H54 (cell line): ENCODE results near the gene MAP2K3.

Experiments used
- DNase-seq: peaks from one replicate; pipeline ENCODE4 v3.0.0; 2011; ENCODE audit warnings: low spot score, mixed read lengths; ENCODE audit not compliant: insufficient read length
- FAIRE-seq: peaks from 3 replicates; lab custom pipeline; 2011; peaks lifted over from hg19 to GRCh38; lab: Jason Lieb, UNC
- POLR2A ChIP-seq: IDR thresholded peaks from 2 replicates; pipeline ENCODE4 v1.6.1; 2011; ENCODE audit warnings: low read depth, mild to moderate bottlenecking, low read length

Gene MAP2K3

DNA sequence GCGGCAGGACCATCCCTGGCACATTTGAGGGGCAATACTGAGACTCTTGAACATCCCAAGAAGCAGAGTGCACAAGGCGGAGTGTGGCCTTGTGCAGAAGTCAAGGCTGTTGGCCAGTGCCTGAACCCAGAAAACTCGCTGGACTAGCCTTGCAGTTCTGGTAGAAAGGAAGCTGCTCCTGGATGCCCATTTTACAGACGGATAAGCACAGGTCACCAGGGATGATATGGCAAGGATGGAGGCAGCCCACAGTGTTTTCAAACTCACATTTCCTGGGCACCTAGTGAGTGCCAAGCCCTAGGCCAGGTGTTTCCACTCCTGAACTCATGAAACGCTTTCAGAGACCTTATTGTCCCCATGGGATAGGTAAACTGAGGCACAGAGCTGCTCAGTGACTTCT lies 1.7 kb upstream of the MAP2K3 start:
- no peak for DNase-seq
- no peak for TF ChIP-seq POLR2A
- FAIRE-seq, result no peak

DNA sequence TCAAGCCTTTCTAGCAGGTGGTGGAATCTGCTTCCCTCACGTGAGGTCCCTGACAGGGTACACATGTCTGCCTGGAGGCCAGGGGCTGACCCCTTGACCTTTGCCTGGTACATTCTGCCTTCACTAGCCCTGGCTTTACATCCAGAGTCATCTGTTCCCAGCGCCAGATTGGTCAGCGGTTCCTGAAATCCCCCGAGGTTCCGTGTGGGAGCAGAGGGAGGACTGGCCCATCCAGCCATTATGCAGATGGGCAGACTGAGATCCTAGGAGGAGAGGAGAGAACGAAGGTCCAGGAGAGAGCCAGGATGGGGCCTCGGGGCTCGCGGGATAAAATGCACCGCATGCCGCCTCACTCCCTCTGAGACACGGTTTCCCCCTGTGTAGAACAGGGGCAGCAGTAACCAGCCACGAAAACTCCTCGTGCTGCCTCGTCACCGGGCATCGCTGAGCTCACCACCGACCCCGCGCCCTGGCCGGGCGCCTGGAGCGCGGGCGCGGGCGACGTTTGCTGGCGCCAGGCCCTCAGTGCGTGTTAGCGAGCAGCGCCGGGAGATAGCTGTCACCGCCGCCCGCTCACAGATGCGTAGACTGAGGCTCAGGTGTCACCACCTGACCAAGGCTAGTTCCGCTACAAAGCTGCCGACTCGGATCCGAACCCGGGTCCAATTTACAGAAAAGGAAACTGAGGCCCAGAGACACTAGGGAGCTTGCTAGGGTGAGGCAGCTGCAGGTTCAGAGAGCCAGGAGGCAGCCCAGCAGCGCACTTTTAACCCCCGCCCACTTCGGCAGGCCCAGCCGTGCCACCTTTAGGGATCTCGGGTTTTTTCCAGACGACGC lies 811 bp upstream of the MAP2K3 start:
- no peak for DNase-seq
- FAIRE-seq, result no peak
- TF ChIP-seq POLR2A, result no peak

DNA sequence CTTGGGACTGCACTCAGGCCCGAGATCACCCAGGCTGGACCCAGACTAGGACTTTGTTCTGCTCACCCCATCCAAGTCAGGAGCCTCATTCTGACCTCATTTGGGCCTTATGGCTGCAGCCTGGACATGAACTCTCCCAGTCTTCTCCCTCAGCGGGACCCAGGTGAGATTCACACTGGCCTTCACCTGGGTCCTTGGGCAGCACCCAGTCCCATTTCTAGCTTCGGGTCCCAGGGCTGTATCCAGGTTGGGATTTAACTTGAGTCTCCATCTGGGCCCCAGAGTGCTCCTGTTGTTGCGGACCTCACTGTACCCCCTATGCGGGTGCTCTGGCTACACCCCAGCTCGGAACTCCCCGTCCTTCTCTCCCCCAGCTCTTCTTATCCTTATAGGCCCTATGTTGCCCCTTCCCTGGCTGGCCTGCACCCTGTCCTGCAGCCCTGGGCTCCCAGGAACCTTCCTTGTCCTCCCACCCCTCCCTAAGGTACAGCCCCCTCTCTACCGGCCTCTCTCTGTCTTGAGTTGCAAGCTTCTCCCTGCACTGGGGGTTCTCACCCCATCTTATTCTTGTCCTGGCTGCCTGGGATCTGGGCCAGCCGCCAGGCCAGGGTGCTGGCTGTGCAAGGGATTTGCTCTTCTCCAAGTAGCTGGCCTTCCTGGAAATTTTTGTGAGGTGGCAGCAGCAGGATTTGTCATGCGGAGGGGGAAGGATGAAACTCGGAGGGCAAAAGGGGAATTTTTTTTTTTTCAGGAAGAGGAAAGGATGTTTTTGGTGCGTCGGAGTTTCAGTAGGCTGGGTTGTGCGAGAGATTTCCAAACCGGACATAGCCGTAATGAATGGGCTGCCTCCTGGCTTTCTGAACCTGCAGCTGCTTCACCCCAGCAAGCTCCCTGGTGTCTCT lies 904 bp downstream of the MAP2K3 start:
- TF ChIP-seq POLR2A, result no peak
- FAIRE-seq (no peak), DNase-seq (no peak)

DNA sequence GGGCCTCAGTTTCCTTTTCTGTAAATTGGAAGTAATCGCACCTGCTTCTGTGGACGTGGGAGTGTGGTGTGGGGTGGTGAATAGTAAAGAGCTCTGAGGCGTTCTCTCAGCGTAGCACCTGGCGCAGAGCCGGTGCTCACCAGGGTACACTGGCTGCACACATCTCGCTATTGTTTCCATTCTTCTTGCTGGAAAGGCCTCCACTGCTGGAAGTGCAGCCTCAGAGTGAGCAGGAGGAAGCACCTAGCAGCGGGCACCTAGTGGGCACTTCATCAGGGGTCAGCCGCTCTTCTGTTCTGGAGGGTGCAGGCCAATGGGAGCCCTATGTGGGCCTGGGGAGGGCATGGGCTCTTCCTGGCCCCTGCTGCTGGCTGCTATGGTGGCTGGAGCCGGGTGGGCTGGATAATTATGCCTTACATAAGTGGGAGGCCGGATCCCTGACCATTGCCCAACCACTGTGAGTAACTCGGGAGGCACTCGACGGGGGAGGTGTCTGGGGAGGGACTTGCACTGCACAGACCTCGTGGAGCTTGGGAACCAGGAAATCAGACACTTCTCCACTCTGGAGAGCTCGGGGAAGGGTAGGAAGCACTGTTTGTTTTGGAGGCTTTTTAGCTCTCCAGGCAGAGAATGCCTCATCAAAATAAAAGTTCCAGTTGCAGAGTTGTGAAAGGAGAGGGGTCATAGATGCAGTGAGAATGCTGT lies 1.7 kb downstream of the MAP2K3 start:
- TF ChIP-seq POLR2A, result peak; percentile 52; the same call in 1 of the 2 replicates
- DNase-seq (peak; percentile 93), FAIRE-seq (no peak)

DNA sequence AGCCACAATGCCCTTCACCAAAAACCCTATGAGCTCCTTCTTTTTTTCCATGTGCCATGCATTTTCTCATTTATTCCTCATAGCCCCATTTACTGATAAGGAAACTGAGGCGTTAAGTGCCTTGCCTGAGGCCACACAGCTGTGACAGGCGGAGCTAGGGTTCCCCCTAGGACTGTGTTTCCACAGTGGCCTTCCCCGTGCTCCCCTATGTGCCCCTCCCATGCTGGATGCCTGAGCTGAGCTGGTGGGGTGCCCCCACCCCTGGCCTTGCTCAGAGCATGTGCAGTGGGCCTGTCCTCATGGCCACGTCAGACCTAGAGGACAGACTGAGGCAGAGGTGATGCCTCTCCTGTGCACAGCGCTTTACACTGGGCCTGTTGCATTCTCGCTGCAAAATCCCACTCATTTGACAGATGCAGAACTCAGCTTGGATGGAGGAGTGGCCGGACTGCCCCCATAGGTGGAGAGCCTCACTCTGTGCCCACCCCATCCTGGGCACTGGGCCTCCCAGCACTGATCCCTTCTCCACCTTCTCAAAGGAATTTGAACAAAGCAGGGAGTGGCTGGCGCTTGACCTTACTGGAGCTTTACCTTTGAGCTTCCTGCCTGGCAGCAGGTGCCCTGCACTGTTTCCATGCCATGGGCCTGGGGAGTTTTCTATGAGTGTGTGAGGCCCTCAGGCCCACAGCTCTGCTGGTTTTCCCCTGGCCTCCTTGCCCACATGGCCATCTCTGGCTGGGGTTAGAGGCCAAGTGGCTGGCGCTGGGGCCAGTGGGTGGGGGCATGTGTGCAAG lies 2.6 kb downstream of the MAP2K3 start:
- FAIRE-seq, result no peak
- no peak for DNase-seq
- TF ChIP-seq POLR2A, result no peak

DNA sequence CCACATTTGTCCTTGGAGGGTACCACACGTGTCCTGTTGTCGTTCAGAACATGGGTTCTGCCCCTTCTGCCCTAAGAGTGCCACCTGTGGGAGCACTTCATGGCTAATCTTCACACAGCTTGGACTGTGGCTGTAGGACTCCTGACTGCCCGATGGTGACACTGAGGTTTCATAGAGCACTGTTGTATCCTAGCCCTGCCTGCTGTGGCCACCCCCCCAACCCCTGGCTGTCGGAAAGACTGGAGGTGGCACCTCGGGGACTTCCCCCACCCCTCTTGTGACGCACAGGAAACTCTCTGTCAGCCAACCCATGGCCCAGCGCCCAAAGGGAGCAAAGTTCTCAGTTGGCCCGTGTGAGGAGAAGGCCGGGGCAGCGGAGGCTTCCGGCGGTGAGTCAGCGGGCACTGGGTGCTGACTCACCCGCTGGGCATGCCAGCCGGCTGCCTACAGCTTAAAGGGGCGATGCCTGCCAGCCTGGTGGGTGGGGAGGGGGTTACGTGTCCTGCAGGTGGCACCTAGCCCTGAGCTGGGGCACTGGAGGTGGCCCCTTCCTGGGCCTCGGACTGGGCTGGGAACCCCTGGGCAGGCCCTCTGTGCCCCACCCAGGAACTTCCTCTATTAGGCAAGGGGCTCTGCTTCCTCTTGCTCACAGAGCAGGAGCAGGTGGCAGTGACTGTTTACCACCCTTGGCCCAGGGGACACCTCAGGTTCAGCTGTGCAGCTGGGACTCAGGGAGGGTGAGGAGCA lies 3.4 kb downstream of the MAP2K3 start:
- FAIRE-seq (peak; percentile 55), DNase-seq (peak; percentile 92)
- TF ChIP-seq POLR2A, result no peak

DNA sequence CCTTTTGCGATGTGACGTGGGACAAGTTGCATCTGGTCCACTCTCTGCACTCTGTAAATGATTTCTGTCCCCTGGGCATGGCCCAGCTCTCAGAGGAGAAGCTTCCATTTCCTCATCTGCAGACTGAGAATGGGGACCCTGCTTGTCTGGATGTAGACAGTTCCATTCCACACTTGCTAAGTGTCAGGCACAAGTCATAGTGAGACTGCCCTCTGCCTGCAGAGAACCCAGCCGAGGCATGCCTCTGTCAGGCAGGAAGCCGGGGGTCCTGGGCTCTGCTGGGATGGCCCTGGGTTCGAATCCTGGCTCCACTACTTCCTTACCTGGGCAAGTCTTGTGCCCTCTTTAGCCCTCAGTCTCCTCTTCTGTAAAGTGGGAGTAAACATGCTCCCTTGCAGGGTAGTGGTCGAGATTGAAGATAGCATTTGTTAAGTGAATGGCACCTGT lies 4.1 kb downstream of the MAP2K3 start:
- no peak for TF ChIP-seq POLR2A
- FAIRE-seq (no peak), DNase-seq (no peak)

DNA sequence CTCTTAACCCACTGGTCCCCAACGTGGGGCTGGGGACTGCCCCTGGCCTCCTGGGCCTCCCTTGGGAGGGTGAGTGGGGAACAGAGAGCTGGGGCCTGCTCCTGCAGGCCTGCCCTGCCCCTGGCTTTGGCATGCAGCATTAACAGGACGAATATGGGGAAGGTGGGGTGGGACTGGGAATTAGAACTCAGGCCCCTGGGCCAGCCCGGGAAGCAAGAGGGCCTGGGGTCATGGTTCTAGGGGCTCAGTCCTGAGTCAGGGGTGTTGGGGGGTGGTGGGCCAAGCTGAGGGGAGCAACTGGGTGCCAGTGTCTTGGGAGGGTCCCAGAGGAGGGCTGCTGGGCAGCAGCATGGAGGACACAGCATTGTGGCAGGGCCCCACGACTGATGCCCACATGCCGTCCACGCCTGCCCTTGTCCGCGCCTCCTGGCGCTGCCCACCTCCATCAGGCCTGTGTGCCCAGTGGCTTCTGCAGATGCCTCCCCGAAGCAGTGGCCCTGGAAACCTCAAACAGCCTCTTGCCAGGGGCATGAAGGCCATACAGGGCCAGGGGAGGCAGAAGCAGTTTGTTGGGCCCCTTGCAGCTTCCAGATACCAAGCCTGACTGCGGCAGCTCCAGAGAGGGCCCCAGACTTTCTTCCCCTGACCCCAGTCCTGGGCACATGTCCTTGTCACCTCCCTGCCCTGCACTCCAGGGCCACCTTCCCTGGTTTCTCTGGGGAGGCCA lies 4.8 kb downstream of the MAP2K3 start:
- TF ChIP-seq POLR2A, result no peak
- DNase-seq, result no peak
- no peak for FAIRE-seq

DNA sequence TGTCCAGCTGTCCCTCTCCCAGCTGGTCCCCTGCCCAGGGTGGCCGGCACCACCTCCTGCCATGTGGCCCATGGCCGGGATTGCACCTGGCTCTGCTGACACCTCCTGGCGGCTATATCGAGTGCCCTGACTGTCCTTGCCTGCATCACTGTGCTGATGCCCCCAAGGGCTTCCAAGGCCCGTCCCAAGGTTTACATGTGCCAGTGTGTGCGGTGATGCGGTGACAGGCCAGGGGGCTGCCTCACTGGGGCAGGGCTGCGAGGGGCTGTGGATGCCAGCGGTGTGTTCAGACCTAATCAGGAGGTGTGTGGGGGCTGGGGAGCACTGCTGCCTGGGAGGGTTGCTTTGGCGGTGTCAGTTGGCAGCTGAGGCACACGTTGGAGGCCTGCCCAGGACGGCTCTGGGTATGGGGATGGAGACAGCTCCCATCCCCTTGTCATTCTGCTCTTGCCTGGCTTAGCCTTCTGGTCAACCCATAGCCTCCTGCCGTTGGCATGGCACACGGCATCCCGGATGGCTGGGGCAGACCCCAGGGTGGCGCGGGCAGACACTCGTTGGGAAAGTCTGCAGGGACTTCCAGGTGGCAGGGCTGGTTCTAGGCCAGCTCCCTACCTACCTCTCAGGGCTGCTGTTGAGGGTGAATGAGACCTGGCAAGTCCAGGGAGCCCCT lies 5.5 kb downstream of the MAP2K3 start:
- no peak for TF ChIP-seq POLR2A
- DNase-seq, result no peak
- FAIRE-seq, result no peak

DNA sequence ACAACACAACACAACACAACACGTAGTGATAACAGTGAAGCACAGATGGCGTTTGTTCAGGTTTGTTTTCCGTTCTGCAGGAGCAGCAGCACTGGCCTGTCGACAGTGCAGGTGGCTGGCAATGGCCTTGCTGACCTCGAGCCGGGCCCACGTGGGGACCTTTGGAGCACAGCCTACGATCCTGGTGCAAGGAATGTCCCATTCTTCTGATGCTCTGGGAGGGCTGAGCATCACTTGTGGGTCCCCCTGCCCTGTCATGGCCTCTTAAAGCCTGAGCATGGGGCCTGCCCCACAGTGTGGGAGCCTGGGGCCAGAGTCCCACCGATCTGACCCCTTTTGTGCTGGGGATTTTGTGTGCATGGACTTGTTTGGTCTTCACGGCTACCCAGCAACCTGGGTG lies 6.8 kb downstream of the MAP2K3 start:
- no peak for TF ChIP-seq POLR2A
- FAIRE-seq (no peak), DNase-seq (no peak)

DNA sequence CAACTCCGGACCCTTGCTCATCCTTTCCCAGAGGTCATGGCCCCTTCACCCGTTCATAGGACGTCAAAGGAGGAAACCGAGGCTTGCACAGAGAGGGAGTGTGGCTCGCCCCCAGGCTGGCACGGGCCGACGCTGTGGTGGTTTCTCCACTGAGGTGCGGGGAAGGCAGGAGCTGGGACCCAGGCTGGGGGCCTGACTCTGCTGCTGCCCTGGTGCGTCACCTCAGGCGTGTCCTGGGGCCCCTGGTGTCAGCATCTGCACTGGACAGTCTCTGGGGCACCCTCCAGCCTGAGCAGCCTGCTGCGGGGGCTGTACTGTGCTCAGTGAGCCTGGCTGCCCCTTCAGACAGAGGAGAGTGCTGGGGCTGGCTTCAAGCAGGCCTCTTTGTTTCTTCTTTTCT lies 7.4 kb downstream of the MAP2K3 start:
- no peak for FAIRE-seq
- no peak for TF ChIP-seq POLR2A
- no peak for DNase-seq
